ENCODE data around the gene MYH8. TPM values are rescaled to one million over a fixed set of nuclear protein-coding genes. Genes with fewer than 3 reads are reported as not detected.

MYH8 gene
- total and polyA plus RNA-seq, 7 experiments from 2014 or later: not detected

- DNase-seq (no peak), ATAC-seq (no peak)
- H3K27me3 ChIP-seq (ENCODE audit: control insufficient read depth in 2 of 2, insufficient read depth in 2 of 2, low read length in 2 of 2): no peaks in the 10 kb centered on the region
- no peak overlapping the region for H3K4me3 ChIP-seq (ENCODE audit: low read length)
- no peaks in the 10 kb centered on the region for H3K9me3 ChIP-seq (ENCODE audit: control insufficient read depth in 2 of 3, low read length in 3 of 3)
- ChIA-PET CTCF (no interaction called here), POLR2A (no interaction called here)
- no peaks in the 10 kb centered on the region for H3K36me3 ChIP-seq (ENCODE audit: control insufficient read depth in 2 of 3, insufficient read depth in 3 of 3, low read length in 3 of 3)
- H3K4me3 Mint-ChIP-seq: no peak overlapping the region
- H3K27me3 Mint-ChIP-seq: peaks cover 0 to 25% (median 13%) of the 10 kb centered on the region in 5 donors
- H3K27ac ChIP-seq (ENCODE audit: low read depth, low read length): no peak overlapping the region
- H3K36me3 Mint-ChIP-seq: no peaks in the 10 kb centered on the region
- intact Hi-C loops (cut with micrococcal nuclease): no loop called here
- H3K4me1 Mint-ChIP-seq: no peaks in the 10 kb centered on the region
- no peaks in the 10 kb centered on the region for H3K4me1 ChIP-seq (ENCODE audit: control insufficient read depth in 2 of 2, insufficient read depth in 2 of 2, low read length in 2 of 2)
- peaks cover 0 to 10% (median 0%) of the 10 kb centered on the region in 11 donors for H3K9me3 Mint-ChIP-seq
- H3K27ac Mint-ChIP-seq: no peak overlapping the region
Measured at GRCh38 chr17:10447026-10447931, 25.5 kb upstream of the MYH8 start.

GRCh38 chr17:10439816-10440215, 18.1 kb upstream of the MYH8 start:
- Mint-ChIP-seq H3K27ac (no peak overlapping the region), H3K36me3 (no peaks in the 10 kb centered on the region), H3K4me1 (peaks cover 0 to 5% (median 0%) of the 10 kb centered on the region in 7 donors), H3K27me3 (peaks cover 3 to 33% (median 24%) of the 10 kb centered on the region in 5 donors), H3K4me3 (no peak overlapping the region), H3K9me3 (peaks cover 0 to 16% (median 3%) of the 10 kb centered on the region in 11 donors)
- intact Hi-C loops (cut with micrococcal nuclease): no loop called here
- Histone ChIP-seq H3K4me1 (ENCODE audit: control insufficient read depth in 2 of 2, insufficient read depth in 2 of 2, low read length in 2 of 2) (no peaks in the 10 kb centered on the region), H3K27me3 (ENCODE audit: control insufficient read depth in 2 of 2, insufficient read depth in 2 of 2, low read length in 2 of 2) (no peaks in the 10 kb centered on the region), H3K27ac (ENCODE audit: low read depth, low read length) (no peak overlapping the region), H3K36me3 (ENCODE audit: control insufficient read depth in 2 of 3, insufficient read depth in 3 of 3, low read length in 3 of 3) (no peaks in the 10 kb centered on the region), H3K4me3 (ENCODE audit: low read length) (no peak overlapping the region), H3K9me3 (ENCODE audit: control insufficient read depth in 2 of 3, low read length in 3 of 3) (no peaks in the 10 kb centered on the region)
- DNase-seq: no peak
- POLR2A ChIA-PET: no interaction called here
- no peak for ATAC-seq
- CTCF ChIA-PET: no interaction called here

- ChIA-PET POLR2A (no interaction called here), CTCF (no interaction called here)
- Mint-ChIP-seq H3K36me3 (no peaks in the 10 kb centered on the region), H3K9me3 (peaks cover 0 to 35% (median 7%) of the 10 kb centered on the region in 11 donors), H3K4me3 (no peak overlapping the region), H3K27ac (no peak overlapping the region), H3K27me3 (peaks cover 3 to 37% (median 20%) of the 10 kb centered on the region in 5 donors), H3K4me1 (peaks cover 0 to 5% (median 0%) of the 10 kb centered on the region in 7 donors)
- Histone ChIP-seq H3K36me3 (ENCODE audit: control insufficient read depth in 2 of 3, insufficient read depth in 3 of 3, low read length in 3 of 3) (no peaks in the 10 kb centered on the region), H3K27me3 (ENCODE audit: control insufficient read depth in 2 of 2, insufficient read depth in 2 of 2, low read length in 2 of 2) (no peaks in the 10 kb centered on the region), H3K9me3 (ENCODE audit: control insufficient read depth in 2 of 3, low read length in 3 of 3) (no peaks in the 10 kb centered on the region), H3K4me1 (ENCODE audit: control insufficient read depth in 2 of 2, insufficient read depth in 2 of 2, low read length in 2 of 2) (no peaks in the 10 kb centered on the region), H3K4me3 (ENCODE audit: low read length) (no peak overlapping the region), H3K27ac (ENCODE audit: low read depth, low read length) (no peak overlapping the region)
- ATAC-seq (no peak), DNase-seq (no peak)
- intact Hi-C loops (cut with micrococcal nuclease): no loop called here
Measured at GRCh38 chr17:10435096-10435495, 13.3 kb upstream of the MYH8 start.

- Histone ChIP-seq H3K27ac (ENCODE audit: low read depth, low read length) (no peak overlapping the region), H3K27me3 (ENCODE audit: control insufficient read depth in 2 of 2, insufficient read depth in 2 of 2, low read length in 2 of 2) (no peaks in the 10 kb centered on the region), H3K36me3 (ENCODE audit: control insufficient read depth in 2 of 3, insufficient read depth in 3 of 3, low read length in 3 of 3) (no peaks in the 10 kb centered on the region), H3K4me3 (ENCODE audit: low read length) (no peak overlapping the region), H3K9me3 (ENCODE audit: control insufficient read depth in 2 of 3, low read length in 3 of 3) (no peaks in the 10 kb centered on the region), H3K4me1 (ENCODE audit: control insufficient read depth in 2 of 2, insufficient read depth in 2 of 2, low read length in 2 of 2) (no peaks in the 10 kb centered on the region)
- no peaks in the 10 kb centered on the region for H3K36me3 Mint-ChIP-seq
- H3K4me3 Mint-ChIP-seq: no peak overlapping the region
- peaks cover 0 to 27% (median 15%) of the 10 kb centered on the region in 5 donors for H3K27me3 Mint-ChIP-seq
- H3K27ac Mint-ChIP-seq: no peak overlapping the region
- ChIA-PET CTCF (no interaction called here), POLR2A (no interaction called here)
- intact Hi-C loops (cut with micrococcal nuclease): no loop called here
- ATAC-seq: no peak
- no peak for DNase-seq
- peaks cover 0 to 18% (median 1%) of the 10 kb centered on the region in 11 donors for H3K9me3 Mint-ChIP-seq
- no peaks in the 10 kb centered on the region for H3K4me1 Mint-ChIP-seq
Measured at GRCh38 chr17:10429421-10430045, 7.8 kb upstream of the MYH8 start.

GRCh38 chr17:10428781-10429180, 7.0 kb upstream of the MYH8 start:
- Histone ChIP-seq H3K27ac (ENCODE audit: low read depth, low read length) (no peak overlapping the region), H3K4me3 (ENCODE audit: low read length) (no peak overlapping the region), H3K9me3 (ENCODE audit: control insufficient read depth in 2 of 3, low read length in 3 of 3) (no peaks in the 10 kb centered on the region), H3K36me3 (ENCODE audit: control insufficient read depth in 2 of 3, insufficient read depth in 3 of 3, low read length in 3 of 3) (no peaks in the 10 kb centered on the region), H3K27me3 (ENCODE audit: control insufficient read depth in 2 of 2, insufficient read depth in 2 of 2, low read length in 2 of 2) (no peaks in the 10 kb centered on the region), H3K4me1 (ENCODE audit: control insufficient read depth in 2 of 2, insufficient read depth in 2 of 2, low read length in 2 of 2) (no peaks in the 10 kb centered on the region)
- ChIA-PET CTCF (no interaction called here), POLR2A (no interaction called here)
- no peak for ATAC-seq
- peaks cover 0 to 17% (median 1%) of the 10 kb centered on the region in 11 donors for H3K9me3 Mint-ChIP-seq
- H3K4me3 Mint-ChIP-seq: no peak overlapping the region
- H3K27me3 Mint-ChIP-seq: peaks cover 0 to 23% (median 15%) of the 10 kb centered on the region in 5 donors
- H3K36me3 Mint-ChIP-seq: no peaks in the 10 kb centered on the region
- DNase-seq: no peak
- H3K27ac Mint-ChIP-seq: no peak overlapping the region
- H3K4me1 Mint-ChIP-seq: no peaks in the 10 kb centered on the region
- intact Hi-C loops (cut with micrococcal nuclease): no loop called here

- H3K27me3 ChIP-seq (ENCODE audit: control insufficient read depth in 2 of 2, insufficient read depth in 2 of 2, low read length in 2 of 2): no peaks in the 10 kb centered on the region
- no peaks in the 10 kb centered on the region for H3K36me3 Mint-ChIP-seq
- ChIA-PET CTCF (no interaction called here), POLR2A (no interaction called here)
- peaks cover 0 to 1% (median 0%) of the 10 kb centered on the region in 7 donors for H3K4me1 Mint-ChIP-seq
- H3K9me3 Mint-ChIP-seq: peaks cover 0 to 5% (median 0%) of the 10 kb centered on the region in 11 donors
- H3K9me3 ChIP-seq (ENCODE audit: control insufficient read depth in 2 of 3, low read length in 3 of 3): no peaks in the 10 kb centered on the region
- H3K27ac Mint-ChIP-seq: no peak overlapping the region
- intact Hi-C loops (cut with micrococcal nuclease): no loop called here
- no peak for ATAC-seq
- H3K27ac ChIP-seq (ENCODE audit: low read depth, low read length): no peak overlapping the region
- H3K4me1 ChIP-seq (ENCODE audit: control insufficient read depth in 2 of 2, insufficient read depth in 2 of 2, low read length in 2 of 2): no peaks in the 10 kb centered on the region
- no peaks in the 10 kb centered on the region for H3K36me3 ChIP-seq (ENCODE audit: control insufficient read depth in 2 of 3, insufficient read depth in 3 of 3, low read length in 3 of 3)
- no peak for DNase-seq
- H3K4me3 ChIP-seq (ENCODE audit: low read length): no peak overlapping the region
- H3K4me3 Mint-ChIP-seq: no peak overlapping the region
- peaks cover 0 to 2% (median 0%) of the 10 kb centered on the region in 5 donors for H3K27me3 Mint-ChIP-seq
Measured at GRCh38 chr17:10421211-10421610, 539 bp downstream of the MYH8 start.

All from naive thymus-derived CD4-positive, alpha-beta T cell (primary cell).